COR-L47 (cell line): ENCODE measurements around the gene POLR2H.
A peak's percentile ranks its signal among the peaks of the same experiment; 100 is the strongest.

Experiments
- DNase-seq: peaks from one replicate; lab custom pipeline; 2025; lab: John Stamatoyannopoulos, UW

Gene POLR2H

GRCh38 chr3:184352149-184352785 lies 9.2 kb upstream of the POLR2H start:
- no peak for DNase-seq

- DNase-seq, result no peak
Observed at GRCh38 chr3:184352897-184353545, 8.5 kb upstream of the POLR2H start.

- DNase-seq, result no peak
Observed at GRCh38 chr3:184353546-184353941, 8.0 kb upstream of the POLR2H start.

- peak; percentile 50 for DNase-seq
Observed at GRCh38 chr3:184354121-184354728, 7.3 kb upstream of the POLR2H start.

- DNase-seq, result no peak
Observed at GRCh38 chr3:184354754-184355153, 6.8 kb upstream of the POLR2H start.

GRCh38 chr3:184355261-184356040 lies 6.1 kb upstream of the POLR2H start:
- DNase-seq, result no peak

GRCh38 chr3:184357248-184358123 lies 4.0 kb upstream of the POLR2H start:
- no peak for DNase-seq

GRCh38 chr3:184358124-184358767 lies 3.3 kb upstream of the POLR2H start:
- no peak for DNase-seq

- DNase-seq, result no peak
Observed at GRCh38 chr3:184358921-184359350, 2.6 kb upstream of the POLR2H start.

- no peak for DNase-seq
Observed at GRCh38 chr3:184359610-184360009, 1.9 kb upstream of the POLR2H start.

- no peak for DNase-seq
Observed at GRCh38 chr3:184360070-184360928, 1.2 kb upstream of the POLR2H start.

- DNase-seq, result no peak
Observed at GRCh38 chr3:184360929-184361531, 480 bp upstream of the POLR2H start.

- DNase-seq, result peak; percentile 71
Observed at GRCh38 chr3:184361932-184362667, 590 bp downstream of the POLR2H start.

- DNase-seq, result peak; percentile 100
Observed at GRCh38 chr3:184362668-184363546, 1.4 kb downstream of the POLR2H start.

GRCh38 chr3:184366619-184367289 lies 5.2 kb downstream of the POLR2H start:
- DNase-seq, result no peak

GRCh38 chr3:184368116-184368515 lies 6.6 kb downstream of the POLR2H start:
- DNase-seq, result no peak

- DNase-seq, result no peak
Observed at GRCh38 chr3:184368586-184369183, 7.2 kb downstream of the POLR2H start.
